Activated CD8-positive, alpha-beta T cell treated with anti-CD3 and anti-CD28 coated beads for 36 hours (primary cell): ENCODE data around the gene THUMPD3. TPM values are rescaled to one million over a fixed set of nuclear protein-coding genes. Genes with fewer than 3 reads are reported as not detected.

Experiments used
- ATAC-seq: fragments of 200-7000 bp; cut with Tn5 transposase; one replicate; pipeline ENCODE4 v1.10.0; 2021; ENCODE audit warnings: mild to moderate bottlenecking, moderate library complexity
- CTCF ChIA-PET: fragments of 350-600 bp; sonication (Branson Sonifier 250); formaldehyde crosslinking; loops from one replicate; lab custom pipeline; 2021; ENCODE audit warnings: antibody characterized with exemption; lab: Charles Lee
- POLR2A ChIA-PET: fragments of 350-600 bp; sonication (Branson Sonifier 250); formaldehyde crosslinking; loops from one replicate; lab custom pipeline; 2021; ENCODE audit warnings: antibody characterized with exemption; lab: Charles Lee
- DNase-seq: peaks from one replicate; pipeline ENCODE4 v3.0.0-alpha.2; 2020
- H3K27ac Mint-ChIP-seq: one replicate; pipeline ENCODE4 v1.8.0; 2021; ENCODE audit warnings: mild to moderate bottlenecking, mixed read lengths
- H3K27me3 Mint-ChIP-seq: one replicate; pipeline ENCODE4 v1.8.0; 2021; ENCODE audit warnings: mixed read lengths
- H3K36me3 Mint-ChIP-seq: one replicate; pipeline ENCODE4 v1.8.0; 2021; ENCODE audit warnings: low read depth, mixed read lengths
- H3K4me1 Mint-ChIP-seq: one replicate; pipeline ENCODE4 v1.8.0; 2021; ENCODE audit warnings: low read depth, mixed read lengths
- H3K4me3 Mint-ChIP-seq: one replicate; pipeline ENCODE4 v1.8.0; 2021; ENCODE audit warnings: mild to moderate bottlenecking, moderate library complexity, mixed read lengths
- H3K9me3 Mint-ChIP-seq: one replicate; pipeline ENCODE4 v1.8.0; 2021; ENCODE audit warnings: mixed read lengths
- intact Hi-C: fragments of 100-400 bp; cut with micrococcal nuclease; formaldehyde crosslinking; loops from one replicate; pipeline ENCODE4 v1.10.0; 2022
- total RNA-seq, 2 experiments: library from RNA; stranded (reverse); gene quantifications; one replicate each; pipeline ENCODE4 v1.2.3, GENCODE V29; 2021
- TF ChIP-seq, protein P1 (sequence below): fragments of 200-600 bp; IDR thresholded peaks from one replicate; pipeline ENCODE4 v1.8.0; 2022; ENCODE audit warnings: antibody characterized with exemption, mild to moderate bottlenecking

THUMPD3 gene
- total RNA-seq, 2 experiments from 2014 or later, result 62.9 to 66.3 TPM

- intact Hi-C loops, result no loop called here
- Mint-ChIP-seq H3K36me3 (peaks cover 21% of the 10 kb centered on the region), H3K4me1 (peaks cover 53% of the 10 kb centered on the region), H3K27ac (peak overlapping the region; percentile 19), H3K27me3 (no peaks in the 10 kb centered on the region), H3K4me3 (no peak overlapping the region), H3K9me3 (peaks cover 2% of the 10 kb centered on the region)
- no peak for DNase-seq
- ATAC-seq, result no peak
- CTCF ChIA-PET, result interaction anchor here (0.8 to 1.9 kb wide), 5 partner anchors 10 to 62 kb away, joined by 3 to 7 read pairs (median 4); no protein-coding TSS in a partner anchor
- TF ChIP-seq, protein P1, sequence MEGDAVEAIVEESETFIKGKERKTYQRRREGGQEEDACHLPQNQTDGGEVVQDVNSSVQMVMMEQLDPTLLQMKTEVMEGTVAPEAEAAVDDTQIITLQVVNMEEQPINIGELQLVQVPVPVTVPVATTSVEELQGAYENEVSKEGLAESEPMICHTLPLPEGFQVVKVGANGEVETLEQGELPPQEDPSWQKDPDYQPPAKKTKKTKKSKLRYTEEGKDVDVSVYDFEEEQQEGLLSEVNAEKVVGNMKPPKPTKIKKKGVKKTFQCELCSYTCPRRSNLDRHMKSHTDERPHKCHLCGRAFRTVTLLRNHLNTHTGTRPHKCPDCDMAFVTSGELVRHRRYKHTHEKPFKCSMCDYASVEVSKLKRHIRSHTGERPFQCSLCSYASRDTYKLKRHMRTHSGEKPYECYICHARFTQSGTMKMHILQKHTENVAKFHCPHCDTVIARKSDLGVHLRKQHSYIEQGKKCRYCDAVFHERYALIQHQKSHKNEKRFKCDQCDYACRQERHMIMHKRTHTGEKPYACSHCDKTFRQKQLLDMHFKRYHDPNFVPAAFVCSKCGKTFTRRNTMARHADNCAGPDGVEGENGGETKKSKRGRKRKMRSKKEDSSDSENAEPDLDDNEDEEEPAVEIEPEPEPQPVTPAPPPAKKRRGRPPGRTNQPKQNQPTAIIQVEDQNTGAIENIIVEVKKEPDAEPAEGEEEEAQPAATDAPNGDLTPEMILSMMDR, result no peak
- POLR2A ChIA-PET, result interaction anchor here (1.9 to 2.3 kb wide), 2 partner anchors 13 to 19 kb away, joined by 10 to 20 read pairs; partner anchors contain the start of gene SETD5
These were observed 52.8 kb downstream of the THUMPD3 start for GRCh38 chr3:9415485-9416138.

DNA sequence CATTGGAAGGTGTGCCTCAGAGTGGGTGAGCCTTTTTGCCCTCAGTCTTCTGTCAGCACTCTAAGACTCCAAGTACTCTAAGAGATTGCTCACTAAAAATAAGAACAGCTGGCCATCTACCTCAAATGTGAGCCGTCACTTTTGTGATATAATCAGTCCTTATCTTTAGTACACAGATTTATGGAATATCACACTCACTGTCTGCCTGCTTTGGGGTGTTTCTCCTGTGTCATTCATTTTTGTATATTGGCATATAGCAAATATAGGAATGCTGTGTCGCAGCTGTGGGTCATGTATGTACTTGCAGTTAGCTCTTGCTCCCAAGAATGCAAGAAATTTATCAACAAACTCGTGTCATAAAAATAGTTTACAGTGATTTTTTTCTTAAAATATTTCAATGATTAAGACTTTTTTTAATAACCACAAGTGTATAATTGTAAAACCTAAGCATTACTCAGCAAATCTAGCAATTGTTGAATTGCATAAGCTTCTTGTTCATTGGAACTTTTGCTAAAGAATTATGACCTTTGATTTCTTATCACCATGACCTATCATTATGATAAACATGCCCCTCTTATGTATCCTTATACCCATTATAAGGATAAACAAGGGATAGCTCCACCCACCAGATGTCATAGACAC is 53.4 kb downstream of the THUMPD3 start:
- Mint-ChIP-seq H3K36me3 (peaks cover 22% of the 10 kb centered on the region), H3K4me1 (peaks cover 58% of the 10 kb centered on the region), H3K27ac (peak overlapping the region; percentile 19), H3K27me3 (no peaks in the 10 kb centered on the region), H3K4me3 (no peak overlapping the region), H3K9me3 (peaks cover 2% of the 10 kb centered on the region)
- POLR2A ChIA-PET, result interaction anchor here (1.6 to 2.3 kb wide), 3 partner anchors 14 to 55 kb away, joined by 3 to 20 read pairs (median 10); partner anchors contain the start of gene SETD5
- CTCF ChIA-PET, result interaction anchor here (0.8 to 1.9 kb wide), 6 partner anchors 9 to 87 kb away, joined by 3 to 7 read pairs (median 4); no protein-coding TSS in a partner anchor
- TF ChIP-seq, protein P1, result no peak
- intact Hi-C loops, result no loop called here
- ATAC-seq (no peak), DNase-seq (no peak)

- H3K4me3 Mint-ChIP-seq, result no peak overlapping the region
- no peaks in the 10 kb centered on the region for H3K27me3 Mint-ChIP-seq
- H3K4me1 Mint-ChIP-seq, result peaks cover 52% of the 10 kb centered on the region
- ATAC-seq (peak; percentile 35), DNase-seq (no peak)
- no peaks in the 10 kb centered on the region for H3K9me3 Mint-ChIP-seq
- intact Hi-C loops, result loop anchor here (10.0 kb wide), 1 partner anchor 66 kb away; no protein-coding TSS in a partner anchor
- CTCF ChIA-PET, result interaction anchor here (0.6 to 2.4 kb wide), 7 partner anchors 18 to 68 kb away, joined by 3 to 9 read pairs (median 3); partner anchors contain the start of genes SETD5 and THUMPD3
- TF ChIP-seq, protein P1, result no peak
- H3K36me3 Mint-ChIP-seq, result peaks cover 21% of the 10 kb centered on the region
- peak overlapping the region; percentile 81 for H3K27ac Mint-ChIP-seq
- POLR2A ChIA-PET, result interaction anchor here (2.7 kb wide), 1 partner anchor 24 kb away, joined by 15 read pairs; the partner anchor contains the start of gene SETD5
These were observed 58.1 kb downstream of the THUMPD3 start for GRCh38 chr3:9420850-9421549.

GRCh38 chr3:9422712-9423424 is 60.0 kb downstream of the THUMPD3 start:
- intact Hi-C loops, result loop anchor here (10.0 kb wide), 1 partner anchor 68 kb away; no protein-coding TSS in a partner anchor
- no peaks in the 10 kb centered on the region for H3K27me3 Mint-ChIP-seq
- ATAC-seq (peak; percentile 78), DNase-seq (peak; percentile 27)
- peaks cover 45% of the 10 kb centered on the region for H3K4me1 Mint-ChIP-seq
- no peaks in the 10 kb centered on the region for H3K9me3 Mint-ChIP-seq
- ChIA-PET CTCF (interaction anchor here (0.6 to 1.2 kb wide), 4 partner anchors 18 to 29 kb away, joined by 3 to 4 read pairs (median 3); no protein-coding TSS in a partner anchor), POLR2A (interaction anchor here (2.7 kb wide), 1 partner anchor 25 kb away, joined by 15 read pairs; the partner anchor contains the start of gene SETD5)
- peak overlapping the region; percentile 88 for H3K27ac Mint-ChIP-seq
- H3K4me3 Mint-ChIP-seq, result no peak overlapping the region
- H3K36me3 Mint-ChIP-seq, result peaks cover 26% of the 10 kb centered on the region
- TF ChIP-seq, protein P1, result peak; percentile 51
